ENCODE results near the gene ADAMTS12. TPM values are rescaled to one million over a fixed set of nuclear protein-coding genes. Genes with fewer than 3 reads are reported as not detected.

The ADAMTS12 gene
- total and polyA plus RNA-seq, 9 of the 15 experiments (the other 6 are each of a cell fraction or from before 2014, with no cell fraction given) = 0.11 TPM; not detected in 8

- TF ChIP-seq ATF3 (IDR thresholded peaks at IDR 0.05) = no peak
- TF ChIP-seq ATF3 (CRISPR knock-in tag; conservative IDR thresholded peaks at IDR 0.05) = no peak
- TF ChIP-seq RFX1 (IDR thresholded peaks at IDR 0.05) = no peak
- no peak for TF ChIP-seq DIDO1 (tag; IDR thresholded peaks at IDR 0.05; ENCODE audit: low read depth)
- no peak for TF ChIP-seq ZNF311 (CRISPR knock-in tag; IDR thresholded peaks at IDR 0.05)
- no peak for TF ChIP-seq ZFP30 (CRISPR knock-in tag; IDR thresholded peaks at IDR 0.05; ENCODE audit: borderline replicate concordance)
- TF ChIP-seq MTF1 (CRISPR knock-in tag; IDR thresholded peaks at IDR 0.05; ENCODE audit: borderline replicate concordance) = no peak
- TF ChIP-seq HSF4 (CRISPR knock-in tag; IDR thresholded peaks at IDR 0.05; ENCODE audit: borderline replicate concordance) = no peak
- no peak for TF ChIP-seq GABPB2 (CRISPR knock-in tag; conservative IDR thresholded peaks at IDR 0.05)
- TF ChIP-seq GTF2B (IDR thresholded peaks at IDR 0.05; ENCODE audit: extremely low read depth, insufficient read length) = no peak
- no peak for TF ChIP-seq SMARCA5 (IDR thresholded peaks at IDR 0.05)
- TF ChIP-seq ETV6 (IDR thresholded peaks at IDR 0.05; ENCODE audit: borderline replicate concordance in 1 of 2, low read depth in 2 of 2, low read length in 1 of 2) = no peak
- TF ChIP-seq ETV6 (CRISPR knock-in tag; IDR thresholded peaks at IDR 0.05; ENCODE audit: borderline replicate concordance) = no peak
- peak; percentile 73 for TF ChIP-seq TEAD4 (IDR thresholded peaks at IDR 0.05; ENCODE audit: low read length)
- TF ChIP-seq TEAD4 (CRISPR knock-in tag; IDR thresholded peaks at IDR 0.05; ENCODE audit: borderline replicate concordance) = no peak
- TF ChIP-seq RCOR1 (IDR thresholded peaks at IDR 0.05; ENCODE audit: borderline replicate concordance in 1 of 2, low read depth in 2 of 2, low read length in 2 of 2) = 0 out of 4 replicates have a peak, but pooled peaks have one; percentile 14 to 36
- no peak for TF ChIP-seq ZNF274 (IDR thresholded peaks at IDR 0.05; ENCODE audit: borderline replicate concordance, low read depth, low read length)
- TF ChIP-seq MCM5 (IDR thresholded peaks at IDR 0.05; ENCODE audit: low read depth) = no peak
- no peak for TF ChIP-seq THAP7 (CRISPR knock-in tag; IDR thresholded peaks at IDR 0.05)
- TF ChIP-seq ZNF507 (tag; conservative IDR thresholded peaks at IDR 0.05) = no peak
- TF ChIP-seq FOXJ2 (tag; IDR thresholded peaks at IDR 0.05) = no peak
- no peak for TF ChIP-seq XRCC5 (IDR thresholded peaks at IDR 0.05; ENCODE audit: low read depth, low read length)
- TF ChIP-seq NFIC (IDR thresholded peaks at IDR 0.05) = peak; percentile 13; the same call in 1 of the 2 replicates
- TF ChIP-seq MTA2 (IDR thresholded peaks at IDR 0.05; ENCODE audit: low read depth) = 0 out of 2 replicates have a peak, but pooled peaks have one; percentile 35
- no peak for TF ChIP-seq MLLT1 (IDR thresholded peaks at IDR 0.05)
- no peak for TF ChIP-seq ZNF41 (CRISPR knock-in tag; conservative IDR thresholded peaks at IDR 0.05)
- TF ChIP-seq ILF3 (IDR thresholded peaks at IDR 0.05; ENCODE audit: borderline replicate concordance) = no peak
- TF ChIP-seq ZNF239 (CRISPR knock-in tag; IDR thresholded peaks at IDR 0.05) = no peak
These were observed 334.2 kb downstream of the ADAMTS12 start (continued) for GRCh38 chr5:33557605-33558004.
